MCF 10A (cell line): ENCODE data around the gene BCL2L13. TPM values are rescaled to one million over a fixed set of nuclear protein-coding genes. Genes with fewer than 3 reads are reported as not detected.

ENCODE experiments used
- BruUV-seq: library from RNA; stranded (reverse); fragments of 400-500 nt; replicated peaks from 2 replicates; lab custom pipeline; 2021; lab: Mats Ljungman, UMichigan
- CTCF ChIA-PET: fragments of 300-600 bp; sonication (Branson Sonifier 250); formaldehyde crosslinking; extraction: SDS; loops from one replicate; lab custom pipeline; 2021; ENCODE audit warnings: antibody characterized with exemption, inconsistent platforms; lab: Yijun Ruan, JAX
- POLR2A ChIA-PET: fragments of 300-600, 350-650 bp; sonication (Branson Sonifier 250); formaldehyde crosslinking; extraction: SDS; loops from one replicate; lab custom pipeline; 2020; ENCODE audit warnings: antibody characterized with exemption, inconsistent platforms; lab: Yijun Ruan, JAX
- DNase-seq: peaks from one replicate; pipeline ENCODE4 v3.0.0-alpha.2; 2018; ENCODE audit not compliant: unreplicated experiment
- H3K27ac Mint-ChIP-seq: one replicate; pipeline ENCODE4 v1.8.0; 2022; ENCODE audit warnings: mild to moderate bottlenecking, low read depth, mixed read lengths; ENCODE audit not compliant: unreplicated experiment
- H3K27me3 Mint-ChIP-seq: one replicate; pipeline ENCODE4 v1.8.0; 2022; ENCODE audit warnings: mixed read lengths; ENCODE audit not compliant: insufficient read depth, unreplicated experiment
- H3K36me3 Mint-ChIP-seq: one replicate; pipeline ENCODE4 v1.8.0; 2022; ENCODE audit warnings: mild to moderate bottlenecking, moderate library complexity, mixed read lengths; ENCODE audit not compliant: insufficient read depth, unreplicated experiment
- H3K4me1 Mint-ChIP-seq: one replicate; pipeline ENCODE4 v1.8.0; 2022; ENCODE audit warnings: mixed read lengths; ENCODE audit not compliant: insufficient read depth, unreplicated experiment
- H3K4me3 Mint-ChIP-seq: one replicate; pipeline ENCODE4 v1.8.0; 2022; ENCODE audit warnings: mild to moderate bottlenecking, moderate library complexity, mixed read lengths; ENCODE audit not compliant: unreplicated experiment
- H3K9me3 Mint-ChIP-seq: one replicate; pipeline ENCODE4 v1.8.0; 2022; ENCODE audit warnings: mixed read lengths; ENCODE audit not compliant: unreplicated experiment
- intact Hi-C: fragments of 100-400 bp; cut with micrococcal nuclease; formaldehyde crosslinking; loops from 2 replicates; pipeline ENCODE4 v1.14.1; 2022
- total RNA-seq: library from RNA; stranded (reverse); gene quantifications from 2 replicates; pipeline ENCODE4 v1.2.3, GENCODE V29; 2022
- TF ChIP-seq, protein P1 (sequence below): fragments of 200-600 bp; IDR thresholded peaks from one replicate; pipeline ENCODE4 v1.8.0; 2022; ENCODE audit warnings: antibody characterized with exemption, mild to moderate bottlenecking; ENCODE audit not compliant: unreplicated experiment

Gene BCL2L13
- total RNA-seq, 1 experiment from 2014 or later = 75.1 TPM

DNA sequence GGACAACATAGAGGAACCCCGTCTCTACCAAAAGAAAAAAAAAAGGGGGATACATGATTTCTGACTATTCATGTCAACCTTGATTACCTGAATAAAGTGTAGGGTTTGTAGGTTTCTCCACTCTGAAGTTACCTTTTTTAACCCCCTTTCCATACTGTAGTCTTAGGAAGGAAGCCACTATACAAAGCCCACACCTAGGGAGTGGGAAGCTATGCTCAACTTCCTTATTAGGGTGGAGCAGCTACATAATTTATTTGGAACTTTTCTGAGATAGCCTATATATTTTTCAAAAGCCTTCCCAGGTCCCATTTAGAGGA lies 9.4 kb upstream of the BCL2L13 start:
- intact Hi-C loops = loop anchor here (2.0 kb wide), 1 partner anchor 78 kb away; no protein-coding TSS in a partner anchor
- H3K4me3 Mint-ChIP-seq = peak overlapping the region; percentile 98
- POLR2A ChIA-PET = interaction anchor here (0.6 to 6.5 kb wide), 6 partner anchors 11 to 437 kb away, joined by 3 to 70 read pairs (median 4); partner anchors contain the start of gene BCL2L13
- peaks cover 41% of the 10 kb centered on the region for H3K36me3 Mint-ChIP-seq
- no peak for DNase-seq
- no peaks in the 10 kb centered on the region for H3K9me3 Mint-ChIP-seq
- peaks cover 13% of the 10 kb centered on the region for H3K4me1 Mint-ChIP-seq
- CTCF ChIA-PET = no interaction called here
- peak overlapping the region; percentile 98 for H3K27ac Mint-ChIP-seq
- no peaks in the 10 kb centered on the region for H3K27me3 Mint-ChIP-seq
- TSS peak; percentile 91 for BruUV-seq
- TF ChIP-seq, protein P1, sequence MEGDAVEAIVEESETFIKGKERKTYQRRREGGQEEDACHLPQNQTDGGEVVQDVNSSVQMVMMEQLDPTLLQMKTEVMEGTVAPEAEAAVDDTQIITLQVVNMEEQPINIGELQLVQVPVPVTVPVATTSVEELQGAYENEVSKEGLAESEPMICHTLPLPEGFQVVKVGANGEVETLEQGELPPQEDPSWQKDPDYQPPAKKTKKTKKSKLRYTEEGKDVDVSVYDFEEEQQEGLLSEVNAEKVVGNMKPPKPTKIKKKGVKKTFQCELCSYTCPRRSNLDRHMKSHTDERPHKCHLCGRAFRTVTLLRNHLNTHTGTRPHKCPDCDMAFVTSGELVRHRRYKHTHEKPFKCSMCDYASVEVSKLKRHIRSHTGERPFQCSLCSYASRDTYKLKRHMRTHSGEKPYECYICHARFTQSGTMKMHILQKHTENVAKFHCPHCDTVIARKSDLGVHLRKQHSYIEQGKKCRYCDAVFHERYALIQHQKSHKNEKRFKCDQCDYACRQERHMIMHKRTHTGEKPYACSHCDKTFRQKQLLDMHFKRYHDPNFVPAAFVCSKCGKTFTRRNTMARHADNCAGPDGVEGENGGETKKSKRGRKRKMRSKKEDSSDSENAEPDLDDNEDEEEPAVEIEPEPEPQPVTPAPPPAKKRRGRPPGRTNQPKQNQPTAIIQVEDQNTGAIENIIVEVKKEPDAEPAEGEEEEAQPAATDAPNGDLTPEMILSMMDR = no peak

DNA sequence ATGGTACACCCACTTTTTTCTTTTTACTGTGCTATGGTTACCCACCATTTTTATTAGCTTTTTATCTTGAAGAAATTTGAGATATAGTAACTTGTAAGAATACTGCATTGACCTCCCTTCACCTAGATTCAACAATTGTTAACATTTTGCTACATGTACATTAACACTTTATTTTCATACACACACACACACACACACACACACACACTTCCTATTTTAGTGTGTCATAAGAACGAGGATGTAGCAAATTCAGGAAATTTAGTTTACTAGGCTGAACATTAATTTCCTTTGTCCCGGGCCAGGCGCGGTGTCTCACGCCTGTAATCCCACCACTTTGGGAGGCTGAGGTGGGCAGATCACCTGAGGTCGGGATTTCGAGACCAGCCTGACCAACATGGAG lies 8.9 kb upstream of the BCL2L13 start:
- Mint-ChIP-seq H3K4me3 (peak overlapping the region; percentile 98), H3K9me3 (no peaks in the 10 kb centered on the region), H3K4me1 (peaks cover 15% of the 10 kb centered on the region), H3K27ac (peak overlapping the region; percentile 98), H3K36me3 (peaks cover 38% of the 10 kb centered on the region), H3K27me3 (no peaks in the 10 kb centered on the region)
- CTCF ChIA-PET = interaction anchor here (0.7 kb wide), 1 partner anchor 246 kb away, joined by 3 read pairs; no protein-coding TSS in a partner anchor
- DNase-seq = no peak
- intact Hi-C loops = loop anchor here (2.0 kb wide), 1 partner anchor 77 kb away; no protein-coding TSS in a partner anchor
- BruUV-seq = no TSS peak
- POLR2A ChIA-PET = interaction anchor here (0.6 to 6.5 kb wide), 6 partner anchors 11 to 436 kb away, joined by 3 to 70 read pairs (median 4); partner anchors contain the start of gene BCL2L13
- TF ChIP-seq, protein P1 = no peak

DNA sequence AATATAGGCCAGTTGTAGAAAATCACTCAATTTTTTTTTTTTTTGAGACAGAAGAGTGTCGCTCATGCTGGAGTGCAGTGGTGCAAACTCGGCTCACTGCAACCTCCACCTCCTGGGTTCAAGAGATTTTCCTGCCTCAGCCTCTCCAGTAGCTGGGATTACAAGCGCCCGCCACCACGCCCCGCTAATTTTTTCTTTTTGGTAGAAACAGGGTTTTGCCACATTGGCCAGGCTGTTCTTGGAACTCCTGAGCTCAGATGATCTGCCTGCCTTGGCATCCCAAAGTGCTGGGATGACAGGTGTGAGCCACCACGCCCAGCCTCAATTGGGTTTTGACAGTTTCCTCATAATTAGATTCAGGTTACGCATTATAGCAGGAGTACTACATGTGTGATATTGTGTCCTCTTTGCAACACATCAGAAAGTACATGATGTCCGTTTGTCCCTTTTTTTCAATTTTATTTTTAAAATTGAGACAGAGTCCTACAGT lies 7.4 kb upstream of the BCL2L13 start:
- Mint-ChIP-seq H3K9me3 (no peaks in the 10 kb centered on the region), H3K27ac (peak overlapping the region; percentile 31), H3K4me1 (peaks cover 15% of the 10 kb centered on the region), H3K27me3 (no peaks in the 10 kb centered on the region), H3K4me3 (no peak overlapping the region), H3K36me3 (peaks cover 27% of the 10 kb centered on the region)
- intact Hi-C loops = no loop called here
- ChIA-PET CTCF (no interaction called here), POLR2A (interaction anchor here (6.5 kb wide), 1 partner anchor 9 kb away, joined by 70 read pairs; the partner anchor contains the start of gene BCL2L13)
- no peak for DNase-seq
- no TSS peak for BruUV-seq
- TF ChIP-seq, protein P1 = no peak

DNA sequence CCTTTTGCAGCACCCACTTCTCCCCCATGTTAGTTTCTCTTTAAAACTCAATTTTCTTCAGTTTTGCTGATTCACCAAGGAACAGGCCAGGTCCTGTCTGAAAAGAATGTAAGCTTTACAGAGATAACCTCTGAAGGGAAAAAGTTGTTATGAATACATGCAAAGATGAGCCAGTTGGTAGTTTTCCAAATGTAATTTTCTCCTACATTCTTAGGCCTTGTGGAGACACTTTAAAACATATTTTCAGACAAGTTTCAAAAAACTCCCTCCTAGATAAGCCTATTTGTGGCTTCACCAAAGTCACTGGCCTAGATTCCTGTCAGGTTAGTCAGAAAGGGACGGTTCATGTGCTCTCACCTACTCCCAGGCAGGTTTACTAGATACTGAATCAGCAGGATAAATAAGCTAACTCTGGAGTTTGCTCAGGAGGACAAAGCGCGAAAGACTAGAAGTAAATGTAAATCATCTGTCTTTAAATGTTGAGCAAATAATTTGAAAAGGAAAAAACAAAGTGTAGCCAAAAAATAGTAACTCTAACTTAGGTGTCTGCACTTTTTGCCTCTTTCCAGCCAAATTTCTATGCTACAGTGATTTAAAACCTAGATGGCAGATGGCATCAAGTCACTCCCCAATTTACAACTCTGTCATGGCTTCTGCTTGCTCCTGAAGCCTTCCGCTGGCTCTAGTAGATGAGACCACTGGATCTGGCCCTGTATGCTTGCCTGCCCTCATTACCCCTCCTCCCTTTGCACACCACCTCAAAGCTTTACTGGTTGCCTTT lies 5.2 kb upstream of the BCL2L13 start:
- intact Hi-C loops = no loop called here
- CTCF ChIA-PET = interaction anchor here (0.7 to 2.2 kb wide), 4 partner anchors 28 to 75 kb away, joined by 3 to 6 read pairs (median 5); no protein-coding TSS in a partner anchor
- POLR2A ChIA-PET = interaction anchor here (0.5 to 3.1 kb wide), 15 partner anchors 9 to 284 kb away, joined by 3 to 19 read pairs (median 4); no protein-coding TSS in a partner anchor
- Mint-ChIP-seq H3K4me3 (peak overlapping the region; percentile 24), H3K9me3 (no peaks in the 10 kb centered on the region), H3K4me1 (peaks cover 22% of the 10 kb centered on the region), H3K27ac (peak overlapping the region; percentile 88), H3K36me3 (peaks cover 11% of the 10 kb centered on the region), H3K27me3 (no peaks in the 10 kb centered on the region)
- BruUV-seq = no TSS peak
- TF ChIP-seq, protein P1 = no peak
- DNase-seq = peak; percentile 77
